NCI-H1694 treated with DMSO at 0.1 percent for 48 hours (cell line): Measurements from ENCODE around the gene ZNF428.

Source experiments
- DNase-seq: peaks from one replicate; lab custom pipeline; 2025; lab: John Stamatoyannopoulos, UW

ZNF428 gene

GRCh38 chr19:43561139-43561970 is 58.1 kb downstream of the ZNF428 start:
- no peak for DNase-seq

- no peak for DNase-seq
Measured at GRCh38 chr19:43560687-43561086, 58.7 kb downstream of the ZNF428 start.
